Astrocyte of the cerebellum (primary cell): ENCODE measurements around the gene RASA3.

Experiments
- DNase-seq: peaks from one replicate; pipeline ENCODE4 v3.0.0-alpha.2; 2011; ENCODE audit warnings: low read depth
- H3K4me3 ChIP-seq: 2 replicates; pipeline ENCODE4 v1.5.1; 2011; ENCODE audit warnings: mild to moderate bottlenecking, low read depth, low read length, moderate library complexity
- CTCF ChIP-seq: IDR thresholded peaks from 2 replicates; pipeline ENCODE4 v1.5.1; 2012; ENCODE audit warnings: low read length, low read depth, moderate library complexity, mild to moderate bottlenecking; ENCODE audit errors: missing control alignments
- in situ Hi-C: cut with HindIII; loops from 2 replicates; pipeline ENCODE4 v1.10.0; 2017; ENCODE audit warnings: low sequenced_read_pairs

Gene RASA3

GRCh38 chr13:114092468-114092867, 40.0 kb downstream of the RASA3 start:
- DNase-seq, result no peak
- H3K4me3 ChIP-seq, result no peak overlapping the region
- in situ Hi-C loops, result no loop called here
- no peak for TF ChIP-seq CTCF

- DNase-seq, result no peak
- H3K4me3 ChIP-seq, result no peak overlapping the region
- in situ Hi-C loops, result no loop called here
- no peak for TF ChIP-seq CTCF
Observed at GRCh38 chr13:114090476-114090875, 41.9 kb downstream of the RASA3 start.

GRCh38 chr13:114089751-114090400, 42.5 kb downstream of the RASA3 start:
- TF ChIP-seq CTCF, result no peak
- no peak for DNase-seq
- no peak overlapping the region for H3K4me3 ChIP-seq
- in situ Hi-C loops, result no loop called here

- H3K4me3 ChIP-seq, result no peak overlapping the region
- TF ChIP-seq CTCF, result no peak
- no peak for DNase-seq
- in situ Hi-C loops, result no loop called here
Observed at GRCh38 chr13:114089341-114089740, 43.1 kb downstream of the RASA3 start.

- no peak for DNase-seq
Observed at GRCh38 chr13:114088863-114089262, 43.6 kb downstream of the RASA3 start.

GRCh38 chr13:114088234-114088633, 44.2 kb downstream of the RASA3 start:
- no peak for TF ChIP-seq CTCF
- DNase-seq, result no peak
- H3K4me3 ChIP-seq, result no peak overlapping the region
- in situ Hi-C loops, result no loop called here

More at GRCh38 chr13:114088863-114089262, 43.6 kb downstream of the RASA3 start:
- TF ChIP-seq CTCF, result no peak
- no peak overlapping the region for H3K4me3 ChIP-seq
- in situ Hi-C loops, result no loop called here
